CD4-positive, alpha-beta memory T cell (primary cell): ENCODE data around the gene PHF12. TPM values are rescaled to one million over a fixed set of nuclear protein-coding genes. Genes with fewer than 3 reads are reported as not detected.
A peak's percentile ranks its signal among the peaks of the same experiment; 100 is the strongest.

ENCODE experiments used
- CTCF ChIA-PET: fragments of 350-600 bp; sonication (Branson Sonifier 250); formaldehyde crosslinking; loops from one replicate; lab custom pipeline; 2021; ENCODE audit warnings: inconsistent platforms; ENCODE audit not compliant: partially characterized antibody; lab: Charles Lee
- POLR2A ChIA-PET: fragments of 350-600 bp; sonication (Branson Sonifier 250); formaldehyde crosslinking; loops from one replicate; lab custom pipeline; 2021; ENCODE audit not compliant: partially characterized antibody; lab: Charles Lee
- DNase-seq, 5 donors: peaks; one replicate each; pipeline versions ENCODE4 v3.0.0 to v3.0.0-alpha.2; 2020 to 2022; ENCODE audit warnings: mixed read lengths in 1 of 5
- H3K27ac ChIP-seq: one replicate; pipeline ENCODE4 v1.7.0; 2013; ENCODE audit warnings: low read depth, low read length
- H3K27me3 ChIP-seq: 2 replicates; pipeline ENCODE4 v1.7.0; 2013; ENCODE audit warnings: mild to moderate bottlenecking, low read length, moderate library complexity; ENCODE audit not compliant: insufficient read depth
- H3K36me3 ChIP-seq: 2 replicates; pipeline ENCODE4 v1.7.0; 2013; ENCODE audit warnings: mild to moderate bottlenecking, low read length, moderate library complexity; ENCODE audit not compliant: insufficient read depth
- H3K4me1 ChIP-seq: 2 replicates; pipeline ENCODE4 v1.7.0; 2013; ENCODE audit warnings: mild to moderate bottlenecking, low read length, moderate library complexity; ENCODE audit not compliant: insufficient read depth
- H3K4me3 ChIP-seq, 2 donors: one replicate each; pipeline ENCODE4 v1.7.0; 2013; ENCODE audit warnings: low read length in 2 of 2, mild to moderate bottlenecking in 1 of 2
- H3K9me3 ChIP-seq, 2 donors: one replicate each; pipeline ENCODE4 v1.7.0; 2013; ENCODE audit warnings: low read length in 2 of 2, control low read depth in 1 of 2; ENCODE audit not compliant: control insufficient read depth in 1 of 2
- H3K27ac Mint-ChIP-seq, 7 donors: one replicate each; pipeline ENCODE4 v1.8.0; 2020 to 2021; ENCODE audit warnings: mixed read lengths in 7 of 7, mild to moderate bottlenecking in 6 of 7, inconsistent platforms in 3 of 7, moderate library complexity in 3 of 7
- H3K27me3 Mint-ChIP-seq, 2 donors: one replicate each; pipeline ENCODE4 v1.8.0; 2020 to 2021; ENCODE audit warnings: mixed read lengths in 2 of 2
- H3K36me3 Mint-ChIP-seq, 2 donors: one replicate each; pipeline ENCODE4 v1.8.0; 2020 to 2021; ENCODE audit warnings: mixed read lengths in 2 of 2, inconsistent platforms in 1 of 2, mild to moderate bottlenecking in 1 of 2
- H3K4me1 Mint-ChIP-seq, 4 donors: one replicate each; pipeline ENCODE4 v1.8.0; 2020 to 2021; ENCODE audit warnings: mixed read lengths in 4 of 4, mild to moderate bottlenecking in 1 of 4
- H3K4me3 Mint-ChIP-seq, 8 donors: one replicate each; pipeline ENCODE4 v1.8.0; 2020 to 2021; ENCODE audit warnings: mixed read lengths in 8 of 8, mild to moderate bottlenecking in 7 of 8, moderate library complexity in 6 of 8, inconsistent platforms in 3 of 8
- H3K9me3 Mint-ChIP-seq, 8 donors: one replicate each; pipeline ENCODE4 v1.8.0; 2020 to 2021; ENCODE audit warnings: mixed read lengths in 8 of 8, mild to moderate bottlenecking in 5 of 8, inconsistent platforms in 3 of 8, moderate library complexity in 1 of 8
- intact Hi-C: fragments of 100-400 bp; cut with micrococcal nuclease; formaldehyde crosslinking; loops from one replicate; pipeline ENCODE4 v1.15.1; 2023
- polyA plus RNA-seq, 2 donors: library from polyadenylated mRNA; unstranded; fragments of 300-500 nt; fragmentation: Illumina TruSeq; gene quantifications; one replicate each; pipeline ENCODE4 v1.2.3, GENCODE V29; 2021
- total RNA-seq, 2 experiments: library from RNA; stranded (reverse); gene quantifications; one replicate each; pipeline ENCODE4 v1.2.3, GENCODE V29; 2021

PHF12 gene
- total and polyA plus RNA-seq, 4 experiments from 2014 or later: 5.0 to 135 (median 68.7) TPM

DNA sequence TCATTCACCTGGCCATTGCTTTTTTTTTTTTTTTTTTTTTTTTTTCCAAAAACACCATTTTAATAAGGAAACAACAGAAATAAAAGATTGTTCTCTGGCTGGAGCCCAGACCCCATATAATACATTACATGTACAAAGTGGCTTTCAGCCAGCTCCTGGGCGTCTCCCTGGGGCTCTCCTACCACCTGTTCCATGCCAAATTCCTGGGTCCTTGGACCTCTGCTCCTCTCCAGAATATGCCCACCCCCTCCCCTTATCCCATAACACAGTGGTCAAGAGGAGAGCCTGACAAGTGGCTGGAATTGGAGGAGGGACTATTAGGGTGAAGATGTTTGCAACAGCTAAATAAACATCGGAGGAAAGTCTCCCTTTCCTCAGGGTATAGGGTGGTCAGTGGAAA lies 3.6 kb upstream of the PHF12 start:
- peaks cover 0 to 5% of the 10 kb centered on the region in 2 donors for H3K36me3 Mint-ChIP-seq
- Histone ChIP-seq H3K36me3 (no peaks in the 10 kb centered on the region), H3K9me3 (no peaks in the 10 kb centered on the region), H3K4me1 (peaks cover 12% of the 10 kb centered on the region), H3K4me3 (no peak overlapping the region), H3K27me3 (no peaks in the 10 kb centered on the region), H3K27ac (no peak overlapping the region)
- intact Hi-C loops: loop anchor here (5.0 kb wide), 2 partner anchors 293 to 308 kb away; partner anchors contain the start of genes BLTP2, SDF2 and SUPT6H
- H3K9me3 Mint-ChIP-seq: no peaks in the 10 kb centered on the region
- no peaks in the 10 kb centered on the region for H3K27me3 Mint-ChIP-seq
- CTCF ChIA-PET: interaction anchor here (1.0 to 7.4 kb wide), 5 partner anchors 9 to 227 kb away, joined by 4 to 95 read pairs (median 5); partner anchors contain the start of genes NEK8 and TLCD1
- DNase-seq: no peak
- H3K4me1 Mint-ChIP-seq: peaks cover 0 to 4% (median 0%) of the 10 kb centered on the region in 4 donors
- POLR2A ChIA-PET: interaction anchor here (7.6 kb wide), 1 partner anchor 228 kb away, joined by 135 read pairs; the partner anchor contains the start of genes NEK8 and TLCD1
- no peak overlapping the region for H3K4me3 Mint-ChIP-seq
- H3K27ac Mint-ChIP-seq: peak overlapping the region in 1 of 7 donors; percentile 16

DNA sequence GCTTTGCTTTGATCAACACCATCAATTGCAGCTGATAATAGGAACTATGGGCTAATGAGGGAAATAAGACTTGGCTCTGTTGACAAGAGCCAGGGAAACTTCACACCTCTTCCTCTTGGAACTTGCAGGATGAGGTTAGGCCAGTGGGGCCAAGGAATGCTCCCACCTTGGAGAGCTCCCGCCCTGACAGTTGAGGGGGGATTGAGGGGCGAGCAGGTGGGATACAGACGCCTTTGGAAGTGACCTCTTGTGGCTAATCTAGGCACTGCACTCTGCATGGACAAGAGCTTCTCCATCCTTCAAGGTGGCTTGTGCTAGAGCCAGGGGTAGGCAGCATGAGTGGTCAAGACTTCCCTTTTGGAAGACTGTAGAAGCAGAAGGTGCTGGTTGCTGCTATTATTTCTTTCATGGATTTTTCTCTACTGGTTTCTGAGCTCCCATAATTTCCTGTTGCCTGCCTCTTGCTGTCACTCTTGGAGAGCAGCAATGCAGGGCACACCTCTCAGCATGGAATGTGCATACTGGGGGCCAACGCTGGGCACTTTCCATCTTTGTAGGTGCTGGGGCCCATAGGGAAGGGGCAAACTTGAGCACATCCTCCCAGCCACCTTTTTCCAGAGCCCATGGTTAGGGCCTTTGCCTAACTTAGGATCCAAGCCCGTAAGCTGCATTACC lies 2.3 kb upstream of the PHF12 start:
- ChIA-PET CTCF (interaction anchor here (0.6 to 7.4 kb wide), 47 partner anchors 9 to 306 kb away, joined by 3 to 95 read pairs (median 4); partner anchors contain the start of genes FLOT2, MYO18A, NEK8 and PROCA1), POLR2A (interaction anchor here (0.9 to 9.9 kb wide), 14 partner anchors 10 to 340 kb away, joined by 3 to 257 read pairs (median 18); partner anchors contain the start of genes BLTP2, DHRS13, FAM222B and FLOT2)
- H3K4me1 ChIP-seq: peaks cover 16% of the 10 kb centered on the region
- Mint-ChIP-seq H3K27ac (no peak overlapping the region), H3K9me3 (no peaks in the 10 kb centered on the region), H3K4me1 (peaks cover 0 to 7% (median 5%) of the 10 kb centered on the region in 4 donors), H3K36me3 (peaks cover 0 to 14% of the 10 kb centered on the region in 2 donors), H3K27me3 (no peaks in the 10 kb centered on the region), H3K4me3 (peak overlapping the region in 2 of 8 donors; percentile 50 to 68)
- intact Hi-C loops: loop anchor here (1.0 to 5.0 kb wide), 4 partner anchors 190 to 341 kb away; partner anchors contain the start of genes BLTP2, NUFIP2, SDF2 and SUPT6H
- H3K27ac ChIP-seq: peak overlapping the region; percentile 86
- no peaks in the 10 kb centered on the region for H3K27me3 ChIP-seq
- no peaks in the 10 kb centered on the region for H3K9me3 ChIP-seq
- no peaks in the 10 kb centered on the region for H3K36me3 ChIP-seq
- H3K4me3 ChIP-seq: no peak overlapping the region
- DNase-seq: peak; percentile 19 to 66 (median 37)

DNA sequence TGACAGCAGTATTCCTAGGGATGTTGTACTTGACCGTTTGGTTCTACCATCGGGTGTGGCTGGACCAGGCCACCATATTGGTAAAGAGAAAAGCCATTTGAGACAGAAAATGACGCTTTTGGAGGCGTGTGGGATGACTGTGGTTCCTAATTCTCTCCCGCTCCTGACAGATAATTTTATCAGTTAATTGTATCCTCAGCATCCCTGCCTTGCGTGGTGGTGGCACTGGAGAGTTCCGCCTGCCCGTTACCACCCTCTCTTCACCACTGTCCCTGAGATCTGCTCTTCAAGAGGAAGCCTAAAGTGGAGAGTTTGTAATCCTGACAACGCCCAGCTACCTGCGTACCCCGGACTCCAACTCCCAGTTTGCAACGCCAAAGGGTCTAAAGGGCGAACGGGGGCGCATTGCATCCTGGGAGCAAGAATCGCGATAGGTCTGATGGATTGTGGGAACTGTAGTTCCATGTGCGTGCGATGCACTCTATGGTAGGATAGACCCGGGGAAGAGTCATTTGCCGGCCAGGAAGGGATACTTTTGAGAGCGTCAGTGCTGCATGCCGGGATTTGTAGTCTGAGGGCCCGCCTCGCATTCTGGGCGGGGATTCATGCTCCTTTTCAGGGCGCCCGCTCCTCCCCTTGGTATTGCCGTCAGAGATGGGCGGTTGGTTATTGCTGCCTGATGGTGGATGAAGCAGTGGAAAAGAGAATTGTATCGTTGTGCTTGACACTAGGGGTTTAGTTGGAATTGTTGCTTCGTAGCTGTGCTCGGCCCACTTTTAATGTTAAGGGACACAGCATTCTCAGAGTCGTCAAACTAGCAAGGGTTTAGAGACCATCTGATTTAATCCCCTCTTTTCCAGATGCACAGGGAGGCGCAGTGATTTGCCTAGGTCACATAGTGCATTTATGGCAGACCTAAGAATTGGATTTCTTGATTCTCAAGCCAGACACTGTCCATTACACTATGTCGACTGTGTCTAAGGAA lies 965 bp upstream of the PHF12 start:
- H3K27me3 ChIP-seq: no peaks in the 10 kb centered on the region
- H3K27me3 Mint-ChIP-seq: no peaks in the 10 kb centered on the region
- H3K9me3 ChIP-seq: no peaks in the 10 kb centered on the region
- no peak overlapping the region for H3K4me3 Mint-ChIP-seq
- no peaks in the 10 kb centered on the region for H3K9me3 Mint-ChIP-seq
- H3K4me1 ChIP-seq: peaks cover 29% of the 10 kb centered on the region
- H3K36me3 Mint-ChIP-seq: peaks cover 6 to 21% of the 10 kb centered on the region in 2 donors
- CTCF ChIA-PET: interaction anchor here (0.7 to 7.4 kb wide), 35 partner anchors 13 to 305 kb away, joined by 3 to 95 read pairs (median 5); partner anchors contain the start of genes DHRS13, FLOT2, NEK8 and PROCA1
- POLR2A ChIA-PET: interaction anchor here (0.6 to 9.9 kb wide), 44 partner anchors 9 to 665 kb away, joined by 3 to 257 read pairs (median 4); partner anchors contain the start of genes ABHD15, BLTP2, DHRS13 and FAM222B
- H3K27ac Mint-ChIP-seq: no peak overlapping the region
- H3K4me3 ChIP-seq: peak overlapping the region; percentile 86 to 92
- peak overlapping the region; percentile 86 for H3K27ac ChIP-seq
- DNase-seq: peak; percentile 94 to 99 (median 99)
- H3K36me3 ChIP-seq: no peaks in the 10 kb centered on the region
- intact Hi-C loops: loop anchor here (1.0 to 5.0 kb wide), 10 partner anchors 49 to 343 kb away; partner anchors contain the start of genes BLTP2, DHRS13, FAM222B and NEK8
- peaks cover 12 to 20% (median 18%) of the 10 kb centered on the region in 4 donors for H3K4me1 Mint-ChIP-seq

DNA sequence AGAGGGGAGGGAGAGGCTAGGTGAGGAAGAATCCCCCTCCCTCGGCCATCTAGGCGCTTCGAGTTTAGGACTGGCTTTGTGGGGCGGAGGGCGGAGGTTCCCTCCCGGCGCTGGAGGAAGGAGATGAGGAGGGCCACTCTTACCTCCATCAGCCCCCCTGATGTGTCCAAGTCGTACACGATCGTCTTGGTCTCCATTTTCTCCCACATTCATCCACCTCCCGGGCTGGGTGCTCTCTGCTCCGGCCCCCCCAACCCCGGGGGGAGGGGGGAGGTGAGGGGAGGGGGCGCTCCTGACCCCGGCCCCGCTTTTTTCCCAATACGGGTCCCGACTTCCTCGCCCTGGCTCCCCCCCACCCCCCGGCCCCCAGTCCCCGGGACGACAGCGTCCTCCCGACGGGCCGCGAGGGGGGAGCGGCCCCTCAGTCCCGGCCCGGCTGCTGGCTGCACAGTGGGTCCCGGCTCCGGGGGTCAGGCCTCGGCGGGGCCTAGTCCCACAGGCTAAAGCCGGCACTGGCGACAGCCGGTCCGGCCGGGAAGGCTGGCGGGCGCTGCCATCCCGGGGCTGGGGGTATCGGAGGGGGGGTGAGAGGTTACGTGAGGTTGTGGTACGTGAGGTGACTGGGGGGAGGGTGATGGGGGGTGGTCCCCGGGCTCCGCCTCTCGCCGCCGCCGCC lies 428 bp downstream of the PHF12 start:
- Histone ChIP-seq H3K4me1 (peaks cover 43% of the 10 kb centered on the region), H3K4me3 (peak overlapping the region; percentile 83 to 94), H3K27ac (peak overlapping the region; percentile 82), H3K9me3 (no peaks in the 10 kb centered on the region), H3K36me3 (no peaks in the 10 kb centered on the region), H3K27me3 (no peaks in the 10 kb centered on the region)
- Mint-ChIP-seq H3K27me3 (no peaks in the 10 kb centered on the region), H3K9me3 (no peaks in the 10 kb centered on the region), H3K36me3 (peaks cover 6 to 30% of the 10 kb centered on the region in 2 donors), H3K4me1 (peaks cover 22 to 34% (median 29%) of the 10 kb centered on the region in 4 donors), H3K27ac (peak overlapping the region; percentile 94 to 97 (median 97)), H3K4me3 (peak overlapping the region; percentile 93 to 97 (median 96))
- ChIA-PET POLR2A (interaction anchor here (0.7 to 9.9 kb wide), 35 partner anchors 14 to 615 kb away, joined by 3 to 257 read pairs (median 10); partner anchors contain the start of genes BLTP2, DHRS13, FAM222B and FLOT2), CTCF (interaction anchor here (1.0 to 7.4 kb wide), 9 partner anchors 25 to 231 kb away, joined by 5 to 95 read pairs (median 15); partner anchors contain the start of genes DHRS13, NEK8, RPL23A and TLCD1)
- intact Hi-C loops: loop anchor here (2.0 to 5.0 kb wide), 3 partner anchors 108 to 304 kb away; partner anchors contain the start of genes BLTP2, FAM222B, SDF2 and SUPT6H
- DNase-seq: no peak

DNA sequence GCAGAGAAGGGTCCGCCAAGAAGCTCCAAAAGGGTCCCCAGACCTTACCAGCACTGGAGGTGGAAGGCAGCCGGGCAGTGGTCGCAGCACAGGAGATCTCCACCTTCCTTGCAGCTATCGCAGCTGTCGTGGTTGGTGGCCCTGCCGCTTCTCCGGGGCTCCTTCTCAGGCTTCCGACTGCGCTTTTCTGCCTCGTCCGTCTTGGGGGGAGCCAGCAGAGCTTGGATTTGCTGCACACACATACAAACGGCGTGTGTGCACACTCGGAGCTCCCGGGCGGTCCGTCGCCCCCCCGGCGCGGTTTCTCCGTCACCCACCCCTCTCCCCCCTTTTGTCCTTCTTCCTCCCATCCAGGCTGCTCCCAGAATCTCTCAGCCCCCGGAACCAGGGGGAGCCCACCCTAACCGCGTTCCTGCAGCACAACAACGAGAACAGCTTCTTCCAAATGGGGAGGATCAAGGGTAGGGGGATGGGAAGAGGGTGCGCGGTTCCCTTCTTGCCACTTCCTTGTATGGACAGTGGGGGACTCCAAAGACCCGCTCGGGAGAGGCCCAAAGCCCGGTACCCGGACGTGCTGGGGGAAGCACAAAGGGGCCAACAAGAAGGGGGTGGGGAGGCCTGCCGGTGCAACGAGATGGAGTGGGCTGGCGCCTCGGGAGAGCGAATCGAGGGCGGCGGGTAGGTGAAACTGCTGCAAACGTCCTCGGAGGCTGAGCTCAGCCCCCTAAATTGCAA lies 1.1 kb downstream of the PHF12 start:
- H3K4me3 Mint-ChIP-seq: peak overlapping the region; percentile 93 to 97 (median 96)
- Histone ChIP-seq H3K4me1 (peaks cover 50% of the 10 kb centered on the region), H3K27me3 (no peaks in the 10 kb centered on the region), H3K4me3 (peak overlapping the region; percentile 83 to 94), H3K27ac (peak overlapping the region; percentile 82), H3K36me3 (no peaks in the 10 kb centered on the region), H3K9me3 (no peaks in the 10 kb centered on the region)
- peaks cover 27 to 41% (median 35%) of the 10 kb centered on the region in 4 donors for H3K4me1 Mint-ChIP-seq
- no peaks in the 10 kb centered on the region for H3K27me3 Mint-ChIP-seq
- H3K27ac Mint-ChIP-seq: peak overlapping the region; percentile 94 to 97 (median 97)
- CTCF ChIA-PET: interaction anchor here (0.8 to 7.4 kb wide), 10 partner anchors 13 to 222 kb away, joined by 3 to 95 read pairs (median 11); partner anchors contain the start of genes DHRS13, NEK8 and TLCD1
- intact Hi-C loops: loop anchor here (2.0 to 5.0 kb wide), 3 partner anchors 107 to 303 kb away; partner anchors contain the start of genes BLTP2, FAM222B, SDF2 and SUPT6H
- H3K36me3 Mint-ChIP-seq: peaks cover 6 to 35% of the 10 kb centered on the region in 2 donors
- POLR2A ChIA-PET: interaction anchor here (0.5 to 9.9 kb wide), 24 partner anchors 13 to 1243 kb away, joined by 3 to 257 read pairs (median 8); partner anchors contain the start of genes ALDOC, BLTP2, DHRS13 and FAM222B
- DNase-seq: peak; percentile 56 to 86 (median 63)
- no peaks in the 10 kb centered on the region for H3K9me3 Mint-ChIP-seq
